SHP77 (cell line): ENCODE results near the gene UBE2E3.
"Not testable (repeated sequence)": the region's sequence is repeated elsewhere in the genome, so short reads cannot be mapped to it uniquely, and the experiment has no call there.

ENCODE experiments used
- DNase-seq, 2 experiments: peaks; one replicate each; lab custom pipeline; 2025; lab: John Stamatoyannopoulos, UW

Gene UBE2E3

DNA sequence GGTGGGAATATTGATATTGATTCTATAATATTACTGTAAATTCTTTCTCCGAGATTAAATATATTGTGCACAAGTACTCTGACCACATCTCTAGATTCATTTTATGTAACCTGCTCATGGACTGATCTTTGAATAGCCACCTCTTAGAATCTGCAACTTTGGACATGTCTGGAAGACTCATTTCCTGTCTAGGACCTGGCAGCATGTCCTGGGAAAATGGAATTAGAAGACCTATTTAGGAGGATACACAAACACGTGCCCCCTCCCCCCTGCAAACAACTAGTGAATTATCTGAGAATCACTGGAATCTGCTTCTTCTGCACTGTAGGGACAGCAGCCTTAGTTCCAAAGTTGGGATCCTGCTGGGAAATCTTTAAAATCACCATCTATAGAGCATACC is 94.1 kb downstream of the UBE2E3 start:
- DNase-seq = no peak

DNA sequence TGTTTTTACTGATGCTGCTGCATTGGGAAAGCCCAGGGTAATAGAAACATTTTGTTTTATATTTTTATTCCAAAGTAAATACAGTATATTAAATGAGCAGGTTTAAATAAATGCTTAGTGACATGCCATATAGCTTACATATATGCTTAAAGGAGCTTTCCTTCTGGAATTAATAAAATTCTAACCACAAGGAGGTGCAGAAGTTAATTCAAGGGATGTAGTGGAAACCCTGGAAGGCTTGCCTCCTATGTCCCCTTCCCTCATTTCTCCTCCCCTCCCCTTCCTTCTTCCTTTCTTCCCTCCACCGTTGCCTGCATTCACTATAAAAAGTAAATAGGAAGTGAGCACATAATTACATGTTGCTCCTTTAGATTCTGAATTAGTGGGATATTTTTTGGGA is 96.3 kb downstream of the UBE2E3 start:
- no peak for DNase-seq

DNA sequence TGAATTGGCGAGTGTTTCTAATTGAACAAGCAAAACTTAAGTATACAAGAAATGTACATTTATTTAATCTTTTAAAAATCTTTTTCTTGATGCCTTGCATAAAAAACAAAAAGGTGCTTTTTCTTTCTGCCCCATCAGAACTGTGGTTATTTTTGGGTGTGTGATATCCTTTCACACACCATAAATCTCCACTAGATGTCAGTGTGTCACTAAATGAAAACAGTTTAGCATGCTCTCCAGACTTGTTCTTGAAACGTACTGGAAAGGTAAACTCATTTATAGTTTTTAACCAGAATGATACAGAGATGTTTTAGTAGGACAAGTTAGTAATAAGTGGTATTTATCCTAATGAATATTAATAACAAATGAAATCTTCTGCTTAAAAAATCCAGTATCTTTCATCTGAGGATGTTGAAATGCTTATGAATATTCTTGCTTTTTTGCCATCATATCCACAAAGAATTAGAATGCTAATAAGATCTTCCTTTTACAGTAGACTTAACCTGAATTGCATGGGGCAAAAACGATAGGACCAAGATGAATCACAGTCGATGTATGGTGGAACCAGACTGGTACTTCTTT is 96.8 kb downstream of the UBE2E3 start:
- peak; percentile 19 to 25 for DNase-seq

DNA sequence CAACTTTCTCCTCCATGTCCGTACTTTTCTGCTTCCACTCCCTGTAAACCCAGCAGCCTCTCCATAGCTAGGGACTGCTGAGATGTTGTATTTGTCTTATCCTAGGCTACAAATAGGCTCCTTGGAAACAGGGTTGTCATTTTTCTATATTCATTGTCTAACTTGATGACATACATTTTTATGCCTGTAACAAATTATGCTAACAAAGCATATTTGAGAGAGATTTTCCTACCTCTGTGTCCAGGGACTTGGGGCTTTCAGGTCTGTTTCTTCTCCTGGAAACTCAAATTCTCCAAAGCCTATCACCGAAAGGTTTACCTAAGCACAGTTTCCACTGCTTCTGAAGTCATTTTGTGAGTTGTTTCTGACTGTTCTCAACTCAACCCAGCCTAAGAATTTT is 102.7 kb downstream of the UBE2E3 start:
- no peak for DNase-seq

- DNase-seq = no peak
These were observed 105.3 kb downstream of the UBE2E3 start for GRCh38 chr2:181085734-181086133.

GRCh38 chr2:181091920-181092319 is 111.5 kb downstream of the UBE2E3 start:
- not testable (repeated sequence) for DNase-seq

- DNase-seq = no peak
These were observed 115.1 kb downstream of the UBE2E3 start for GRCh38 chr2:181095486-181095885.

DNA sequence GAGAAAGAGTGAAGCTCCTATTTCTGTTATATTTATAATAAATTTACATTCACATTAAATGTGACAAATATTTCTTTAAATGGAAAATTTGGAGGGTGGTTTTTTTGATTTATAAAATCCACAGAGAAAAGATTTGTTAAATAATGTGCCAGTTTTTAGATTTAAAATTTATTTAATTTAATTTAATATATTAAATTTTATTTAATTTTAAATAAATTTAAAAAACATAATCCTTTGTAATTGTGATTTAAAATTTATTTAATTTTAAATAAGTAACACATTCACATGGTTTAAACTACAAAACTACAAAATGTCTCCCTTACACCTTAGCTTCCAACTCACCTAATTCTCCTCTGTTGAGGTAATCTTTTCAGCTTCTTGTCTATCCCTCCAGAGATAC is 123.3 kb downstream of the UBE2E3 start:
- no peak for DNase-seq

GRCh38 chr2:181104512-181105115 is 124.2 kb downstream of the UBE2E3 start:
- DNase-seq = peak; percentile 38 to 41

DNA sequence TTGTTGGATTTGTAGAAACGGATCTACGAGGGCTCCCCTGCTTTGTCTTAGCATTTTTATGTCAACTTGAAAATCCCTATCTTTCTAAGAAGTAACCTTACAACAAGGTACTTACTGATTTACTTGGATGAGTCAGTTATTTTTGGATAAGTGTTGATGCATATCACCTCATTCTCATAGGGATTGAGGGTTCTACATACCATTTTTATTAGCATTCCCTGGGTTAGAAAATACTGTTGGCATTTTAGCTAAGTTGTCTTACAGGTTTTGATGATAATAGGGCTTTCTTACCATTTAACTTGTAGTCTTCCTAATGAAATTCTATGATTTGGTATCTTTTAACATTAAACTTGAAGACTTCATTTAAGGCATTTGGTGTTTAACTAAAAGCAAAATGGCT is 125.2 kb downstream of the UBE2E3 start:
- no peak for DNase-seq

DNA sequence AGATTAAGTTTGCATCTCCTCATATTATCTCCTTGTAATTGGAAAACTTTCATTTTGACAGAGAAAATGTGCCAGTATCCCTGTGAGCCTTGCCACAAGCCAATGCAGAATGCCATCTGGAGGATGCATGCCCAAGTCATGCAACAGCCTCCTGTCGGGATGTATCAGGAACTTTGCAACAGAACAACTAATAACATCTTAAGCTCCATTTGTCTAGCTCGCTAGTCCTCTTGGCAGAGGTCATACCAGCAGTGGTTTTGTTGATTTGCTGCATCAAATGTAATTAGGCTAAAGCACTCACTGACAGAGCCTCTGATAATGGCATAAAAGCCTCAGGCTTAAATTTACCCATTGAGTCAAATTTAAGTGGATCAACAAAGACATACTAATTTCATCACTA is 125.8 kb downstream of the UBE2E3 start:
- DNase-seq = no peak

DNA sequence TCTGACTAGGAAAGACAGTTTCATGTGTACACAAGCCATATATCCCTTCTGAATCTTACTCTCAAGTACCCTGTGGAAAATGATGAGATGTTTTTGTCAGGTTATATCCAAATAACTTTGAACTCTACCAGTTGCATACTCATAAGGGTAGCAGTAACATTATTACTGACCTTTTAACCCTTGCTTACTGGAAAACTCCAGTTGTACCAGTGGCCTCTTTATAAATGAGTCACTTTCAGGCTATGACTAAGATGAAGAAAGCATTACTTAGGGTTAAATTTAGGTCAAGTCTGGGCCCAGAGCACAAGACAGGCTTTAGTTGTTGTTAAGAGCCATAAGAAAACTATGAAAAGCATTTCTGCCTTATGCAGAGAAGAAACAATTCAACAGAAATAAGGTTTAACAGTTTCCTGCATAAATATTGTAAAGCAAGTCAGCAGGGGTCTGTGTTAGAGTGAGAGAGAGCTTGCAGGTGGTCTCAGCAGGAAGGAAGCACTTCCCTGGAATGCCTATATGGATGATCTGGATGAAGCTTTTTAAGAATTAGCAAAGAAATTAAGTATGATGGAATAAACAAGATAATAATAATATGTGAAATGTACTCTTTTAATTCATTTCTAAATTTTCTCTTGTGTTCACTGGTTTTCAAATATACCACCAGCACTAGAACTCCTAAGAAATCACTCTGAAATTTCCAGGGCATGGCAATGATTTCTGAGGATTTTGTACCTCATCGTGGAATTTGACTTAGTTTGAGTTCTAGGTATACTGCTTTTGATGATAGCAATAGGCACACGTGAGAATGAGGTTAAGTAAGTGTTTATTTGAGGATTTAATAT is 126.6 kb downstream of the UBE2E3 start:
- no peak for DNase-seq

DNA sequence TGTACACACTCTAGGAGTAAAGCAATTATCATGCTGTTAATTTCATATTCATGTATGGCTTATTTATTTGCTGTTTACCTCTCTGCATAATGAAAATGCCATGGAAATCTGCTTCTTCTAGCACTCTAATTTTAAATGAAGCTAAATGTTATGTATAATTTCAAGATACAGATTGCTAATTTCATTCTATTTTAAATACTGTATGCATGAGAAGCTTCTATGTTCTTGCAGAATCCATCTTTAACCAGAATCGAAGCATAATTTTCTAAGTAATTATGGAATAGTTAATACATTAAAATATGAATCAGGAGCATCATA is 127.2 kb downstream of the UBE2E3 start:
- DNase-seq = no peak

- DNase-seq = no peak
These were observed 130.7 kb downstream of the UBE2E3 start for GRCh38 chr2:181111059-181111458.

DNA sequence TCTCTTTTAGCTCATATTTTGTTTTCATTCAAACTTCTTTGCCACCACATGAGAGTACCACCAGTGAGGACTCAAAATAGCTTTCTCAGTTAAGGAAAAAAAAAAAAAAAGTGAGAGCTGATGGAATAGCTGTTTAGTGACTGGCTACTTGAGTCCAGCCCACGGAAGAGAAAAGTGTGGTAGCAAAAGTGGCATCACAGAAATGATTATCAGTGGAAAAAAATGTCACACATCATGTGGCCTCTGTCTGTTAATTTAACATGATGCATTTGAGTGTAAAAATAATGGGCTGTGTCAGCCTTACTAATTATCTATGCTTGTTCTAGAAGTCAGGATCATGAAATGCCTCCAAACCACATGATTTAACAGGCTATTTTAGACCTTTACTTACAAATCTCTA is 132.5 kb downstream of the UBE2E3 start:
- no peak for DNase-seq
